Suprapubic skin (tissue), 4 donors: ENCODE results near the gene MAP3K8.

Experiments used
- POLR2A ChIP-seq, 2 donors: fragments of 450-650 bp; IDR thresholded peaks; one replicate each; pipeline ENCODE4 v1.6.1; 2017; ENCODE audit warnings: antibody characterized with exemption in 2 of 2, mild to moderate bottlenecking in 2 of 2, moderate library complexity in 2 of 2
- POLR2AphosphoS5 ChIP-seq, 3 donors: sonication (generic); formaldehyde crosslinking; IDR thresholded peaks; one replicate each; pipeline ENCODE4 v1.6.1; 2017; ENCODE audit warnings: antibody characterized with exemption in 3 of 3
- TF ChIP-seq, protein P1 (sequence below), 2 donors: fragments of 200-600 bp in 1 of 2; fragments of 450-650 bp in 1 of 2; sonication (generic) in 1 of 2; IDR thresholded peaks; one replicate each; pipeline ENCODE4 v1.5.1; 2016 to 2019; ENCODE audit warnings: antibody characterized with exemption in 2 of 2, mild to moderate bottlenecking in 1 of 2, moderate library complexity in 1 of 2

DNA sequence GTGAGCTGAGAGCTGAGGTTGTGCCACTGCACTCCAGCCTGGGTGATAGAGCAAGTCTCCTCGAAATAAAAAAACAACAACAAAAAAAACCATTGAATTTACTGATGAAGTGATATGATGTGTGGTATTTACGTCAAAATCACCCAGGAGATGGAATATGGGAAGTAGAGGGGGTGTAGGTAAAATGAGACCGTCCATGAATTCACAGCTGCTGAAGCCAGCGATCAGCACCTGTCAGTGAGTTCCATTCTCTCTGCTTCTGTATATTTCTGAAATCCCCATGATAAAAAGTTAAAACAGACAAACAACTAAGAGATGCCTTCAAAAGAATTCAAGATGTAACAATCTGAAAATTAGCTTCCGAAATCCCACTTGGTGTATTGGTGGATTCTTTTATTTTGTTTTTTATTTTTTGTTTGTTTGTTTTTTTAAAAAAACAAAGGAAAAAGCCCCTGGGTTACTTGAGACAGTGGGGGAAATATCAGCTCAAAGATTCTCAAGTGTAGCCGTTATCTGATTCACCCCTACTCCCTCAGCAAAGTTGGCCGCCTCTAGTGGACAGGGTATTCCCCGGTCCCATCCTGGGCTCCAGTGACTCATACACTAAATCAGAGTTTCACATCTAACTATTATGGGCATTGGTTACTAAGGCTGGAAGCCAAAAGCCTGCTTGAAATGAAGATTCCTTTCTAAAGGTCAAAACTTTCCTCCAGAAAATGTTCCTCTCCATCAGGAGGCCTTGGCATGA lies 76.4 kb downstream of the MAP3K8 start:
- TF ChIP-seq, protein P1, sequence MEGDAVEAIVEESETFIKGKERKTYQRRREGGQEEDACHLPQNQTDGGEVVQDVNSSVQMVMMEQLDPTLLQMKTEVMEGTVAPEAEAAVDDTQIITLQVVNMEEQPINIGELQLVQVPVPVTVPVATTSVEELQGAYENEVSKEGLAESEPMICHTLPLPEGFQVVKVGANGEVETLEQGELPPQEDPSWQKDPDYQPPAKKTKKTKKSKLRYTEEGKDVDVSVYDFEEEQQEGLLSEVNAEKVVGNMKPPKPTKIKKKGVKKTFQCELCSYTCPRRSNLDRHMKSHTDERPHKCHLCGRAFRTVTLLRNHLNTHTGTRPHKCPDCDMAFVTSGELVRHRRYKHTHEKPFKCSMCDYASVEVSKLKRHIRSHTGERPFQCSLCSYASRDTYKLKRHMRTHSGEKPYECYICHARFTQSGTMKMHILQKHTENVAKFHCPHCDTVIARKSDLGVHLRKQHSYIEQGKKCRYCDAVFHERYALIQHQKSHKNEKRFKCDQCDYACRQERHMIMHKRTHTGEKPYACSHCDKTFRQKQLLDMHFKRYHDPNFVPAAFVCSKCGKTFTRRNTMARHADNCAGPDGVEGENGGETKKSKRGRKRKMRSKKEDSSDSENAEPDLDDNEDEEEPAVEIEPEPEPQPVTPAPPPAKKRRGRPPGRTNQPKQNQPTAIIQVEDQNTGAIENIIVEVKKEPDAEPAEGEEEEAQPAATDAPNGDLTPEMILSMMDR (IDR thresholded peaks at IDR 0.05): no peak
- no peak for TF ChIP-seq POLR2AphosphoS5 (IDR thresholded peaks at IDR 0.05)
- TF ChIP-seq POLR2A (IDR thresholded peaks at IDR 0.05): no peak
